CD14-positive monocyte (primary cell): ENCODE data around the gene RNF31. TPM values are rescaled to one million over a fixed set of nuclear protein-coding genes. Genes with fewer than 3 reads are reported as not detected.

Source experiments
- DNase-seq, 3 donors: peaks; one replicate each; pipeline ENCODE4 v3.0.0-alpha.2; 2011 to 2022
- H2AFZ ChIP-seq: 2 replicates; pipeline ENCODE4 v1.6.0; 2012; ENCODE audit warnings: mild to moderate bottlenecking, low read depth, low read length, inconsistent platforms; ENCODE audit not compliant: insufficient read depth, poor library complexity, severe bottlenecking
- H3K27ac ChIP-seq, 2 donors: 1 replicate in 1 of 2; 2 replicates in 1 of 2; pipeline ENCODE4 v1.5.1; 2012 to 2013; ENCODE audit warnings: low read length in 2 of 2, control low read depth in 1 of 2, inconsistent platforms in 1 of 2, low read depth in 1 of 2, mild to moderate bottlenecking in 1 of 2
- H3K27me3 ChIP-seq, 2 donors: one replicate each; pipeline versions ENCODE4 v1.6.0 to v1.6.1; 2011 to 2013; ENCODE audit warnings: low read length in 2 of 2; ENCODE audit not compliant: control insufficient read depth in 2 of 2, insufficient read depth in 2 of 2
- H3K36me3 ChIP-seq, 2 donors: replicated peaks in 1 of 2; 1 replicate in 1 of 2; 2 replicates in 1 of 2; pipeline versions ENCODE4 v1.5.1 to v1.6.1; 2012 to 2013; ENCODE audit warnings: low read length in 2 of 2, control low read depth in 1 of 2, inconsistent platforms in 1 of 2, mild to moderate bottlenecking in 1 of 2; ENCODE audit not compliant: insufficient read depth in 2 of 2, control insufficient read depth in 1 of 2
- H3K4me1 ChIP-seq, 2 donors: 1 replicate in 1 of 2; 2 replicates in 1 of 2; pipeline versions ENCODE4 v1.5.1 to v1.6.1; 2012 to 2013; ENCODE audit warnings: low read length in 2 of 2, control low read depth in 1 of 2, inconsistent platforms in 1 of 2, mild to moderate bottlenecking in 1 of 2, moderate library complexity in 1 of 2; ENCODE audit not compliant: insufficient read depth in 2 of 2, control insufficient read depth in 1 of 2
- H3K4me2 ChIP-seq: replicated peaks from 2 replicates; pipeline ENCODE3; 2012; ENCODE audit warnings: low read length, moderate library complexity, mild to moderate bottlenecking; ENCODE audit not compliant: poor library complexity, severe bottlenecking; ENCODE audit errors: extremely low read depth
- H3K4me3 ChIP-seq, 3 experiments: fragments of 200-600 bp in 1 of 3; sonication (generic) in 1 of 3; replicated peaks in 1 of 3; 1 replicate in 2 of 3; 2 replicates in 1 of 3; pipeline ENCODE4 v1.5.1; 2011 to 2013; ENCODE audit warnings: low read length in 3 of 3, mild to moderate bottlenecking in 3 of 3, control low read depth in 2 of 3, low read depth in 2 of 3, inconsistent platforms in 1 of 3, moderate library complexity in 1 of 3
- H3K79me2 ChIP-seq: 2 replicates; pipeline ENCODE4 v1.6.0; 2012; ENCODE audit warnings: mild to moderate bottlenecking, control low read depth, inconsistent platforms, low read length, moderate library complexity; ENCODE audit not compliant: insufficient read depth
- H3K9ac ChIP-seq: 2 replicates; pipeline ENCODE4 v1.6.0; 2017; ENCODE audit warnings: low read length, mild to moderate bottlenecking; ENCODE audit not compliant: insufficient read depth, poor library complexity, severe bottlenecking
- H3K9me3 ChIP-seq, 2 donors: replicated peaks in 1 of 2; 1 replicate in 1 of 2; 2 replicates in 1 of 2; pipeline versions ENCODE4 v1.5.1 to v1.6.1; 2012 to 2013; ENCODE audit warnings: low read length in 2 of 2, control low read depth in 1 of 2; ENCODE audit not compliant: control insufficient read depth in 1 of 2, insufficient read depth in 1 of 2
- H4K20me1 ChIP-seq: 2 replicates; pipeline ENCODE4 v1.6.0; 2012; ENCODE audit warnings: mild to moderate bottlenecking, low read length, control low read depth, moderate library complexity; ENCODE audit not compliant: insufficient read depth
- H3K27ac Mint-ChIP-seq, 7 donors: one replicate each; pipeline ENCODE4 v1.8.0; 2020; ENCODE audit warnings: mild to moderate bottlenecking in 7 of 7, mixed read lengths in 7 of 7, moderate library complexity in 6 of 7, inconsistent platforms in 2 of 7
- H3K27me3 Mint-ChIP-seq, 3 donors: one replicate each; pipeline ENCODE4 v1.8.0; 2021 to 2022; ENCODE audit warnings: low read depth in 3 of 3, mild to moderate bottlenecking in 3 of 3, mixed read lengths in 3 of 3, moderate library complexity in 3 of 3, inconsistent platforms in 1 of 3
- H3K36me3 Mint-ChIP-seq, 2 donors: one replicate each; pipeline ENCODE4 v1.8.0; 2020; ENCODE audit warnings: mixed read lengths in 2 of 2, inconsistent platforms in 1 of 2, mild to moderate bottlenecking in 1 of 2
- H3K4me1 Mint-ChIP-seq: one replicate; pipeline ENCODE4 v1.8.0; 2020; ENCODE audit warnings: mild to moderate bottlenecking, mixed read lengths
- H3K4me3 Mint-ChIP-seq, 2 donors: one replicate each; pipeline ENCODE4 v1.8.0; 2020; ENCODE audit warnings: mild to moderate bottlenecking in 2 of 2, mixed read lengths in 2 of 2, moderate library complexity in 1 of 2
- H3K9me3 Mint-ChIP-seq, 7 donors: one replicate each; pipeline ENCODE4 v1.8.0; 2020 to 2022; ENCODE audit warnings: mixed read lengths in 7 of 7, mild to moderate bottlenecking in 6 of 7, moderate library complexity in 6 of 7, inconsistent platforms in 2 of 7
- WGBS: methylation state at CpG from one replicate; pipeline ENCODE4 v1.1.5; 2013; ENCODE audit warnings: missing lambda C conversion rate; ENCODE audit not compliant: insufficient coverage; 5-methylcytosine and 5-hydroxymethylcytosine counted together
- intact Hi-C, 2 donors: fragments of 100-400 bp; cut with micrococcal nuclease; formaldehyde crosslinking; loops; one replicate each; pipeline versions ENCODE4 v1.15.0 to v1.15.1; 2023
- polyA plus RNA-seq, 3 donors: library from polyadenylated mRNA; depleted of rRNA in 1 of 3; unstranded in 2 of 3; stranded (reverse) in 1 of 3; fragments of 300-500 nt in 2 of 3; fragments of >200 nt in 1 of 3; fragmentation: Illumina TruSeq in 2 of 3; gene quantifications; 1 replicate in 2 of 3; 2 replicates in 1 of 3; pipeline ENCODE4 v1.2.3, GENCODE V29; 2012 to 2021
- TF ChIP-seq, protein P1 (sequence below): fragments of 200-600 bp; IDR thresholded peaks from one replicate; pipeline ENCODE4 v1.8.0; 2022; ENCODE audit warnings: antibody characterized with exemption, mild to moderate bottlenecking

RNF31 gene
- polyA plus RNA-seq, 3 donors: 30.7 to 63.2 (median 36.8) TPM

GRCh38 chr14:24106672-24107271, 40.5 kb upstream of the RNF31 start:
- Histone ChIP-seq H3K9me3 (no peaks in the 10 kb centered on the region), H3K9ac (no peak overlapping the region), H3K4me1 (peaks cover 5 to 8% of the 10 kb centered on the region in 2 donors), H4K20me1 (no peaks in the 10 kb centered on the region), H3K79me2 (no peaks in the 10 kb centered on the region), H3K4me3 (no peak overlapping the region), H3K4me2 (no peak overlapping the region), H2AFZ (no peak overlapping the region), H3K27ac (no peak overlapping the region), H3K36me3 (peaks cover 19 to 34% of the 10 kb centered on the region in 2 donors), H3K27me3 (no peaks in the 10 kb centered on the region)
- Mint-ChIP-seq H3K9me3 (peaks cover 0 to 7% (median 2%) of the 10 kb centered on the region in 7 donors), H3K27ac (no peak overlapping the region), H3K36me3 (peaks cover 30 to 32% of the 10 kb centered on the region in 2 donors), H3K4me3 (no peak overlapping the region), H3K4me1 (peaks cover 12% of the 10 kb centered on the region), H3K27me3 (peaks cover 0 to 1% (median 0%) of the 10 kb centered on the region in 3 donors)
- intact Hi-C loops: loop anchor here (5.0 to 10.0 kb wide), 3 partner anchors 49 to 122 kb away; partner anchors contain the start of gene DHRS4L2 (in 1 of the 2)
- no peak for DNase-seq
- TF ChIP-seq, protein P1, sequence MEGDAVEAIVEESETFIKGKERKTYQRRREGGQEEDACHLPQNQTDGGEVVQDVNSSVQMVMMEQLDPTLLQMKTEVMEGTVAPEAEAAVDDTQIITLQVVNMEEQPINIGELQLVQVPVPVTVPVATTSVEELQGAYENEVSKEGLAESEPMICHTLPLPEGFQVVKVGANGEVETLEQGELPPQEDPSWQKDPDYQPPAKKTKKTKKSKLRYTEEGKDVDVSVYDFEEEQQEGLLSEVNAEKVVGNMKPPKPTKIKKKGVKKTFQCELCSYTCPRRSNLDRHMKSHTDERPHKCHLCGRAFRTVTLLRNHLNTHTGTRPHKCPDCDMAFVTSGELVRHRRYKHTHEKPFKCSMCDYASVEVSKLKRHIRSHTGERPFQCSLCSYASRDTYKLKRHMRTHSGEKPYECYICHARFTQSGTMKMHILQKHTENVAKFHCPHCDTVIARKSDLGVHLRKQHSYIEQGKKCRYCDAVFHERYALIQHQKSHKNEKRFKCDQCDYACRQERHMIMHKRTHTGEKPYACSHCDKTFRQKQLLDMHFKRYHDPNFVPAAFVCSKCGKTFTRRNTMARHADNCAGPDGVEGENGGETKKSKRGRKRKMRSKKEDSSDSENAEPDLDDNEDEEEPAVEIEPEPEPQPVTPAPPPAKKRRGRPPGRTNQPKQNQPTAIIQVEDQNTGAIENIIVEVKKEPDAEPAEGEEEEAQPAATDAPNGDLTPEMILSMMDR: no peak
- WGBS: no CpG with 5 or more reads among the region's 4 CpGs

GRCh38 chr14:24108336-24108874, 38.9 kb upstream of the RNF31 start:
- intact Hi-C loops: loop anchor here (2.0 to 10.0 kb wide), 4 partner anchors 14 to 124 kb away; partner anchors contain the start of genes DHRS4L2 (in 1 of the 2) and PCK2 (in 1 of the 2)
- Mint-ChIP-seq H3K4me3 (peak overlapping the region in 1 of 2 donors; percentile 68), H3K27me3 (peaks cover 0 to 1% (median 0%) of the 10 kb centered on the region in 3 donors), H3K27ac (peak overlapping the region in 6 of 7 donors; percentile 47 to 87 (median 76)), H3K36me3 (peaks cover 17 to 19% of the 10 kb centered on the region in 2 donors), H3K9me3 (peaks cover 0 to 4% (median 1%) of the 10 kb centered on the region in 7 donors), H3K4me1 (peaks cover 12% of the 10 kb centered on the region)
- Histone ChIP-seq H3K27me3 (no peaks in the 10 kb centered on the region), H3K9me3 (no peaks in the 10 kb centered on the region), H3K4me1 (peaks cover 7 to 12% of the 10 kb centered on the region in 2 donors), H3K9ac (no peak overlapping the region), H4K20me1 (no peaks in the 10 kb centered on the region), H3K36me3 (peaks cover 8 to 19% of the 10 kb centered on the region in 2 donors), H3K27ac (peak overlapping the region in 1 of 2 donors; percentile 54), H2AFZ (peak overlapping the region; percentile 67), H3K4me2 (no peak overlapping the region), H3K79me2 (no peaks in the 10 kb centered on the region), H3K4me3 (no peak overlapping the region)
- DNase-seq: no peak
- 100% methylated on average over 1 of the region's 5 CpGs for WGBS
- TF ChIP-seq, protein P1: no peak
